ENCODE data around the gene PA2G4. TPM values are rescaled to one million over a fixed set of nuclear protein-coding genes. Genes with fewer than 3 reads are reported as not detected.

PA2G4 gene
- total and polyA plus RNA-seq, 10 of the 15 experiments (the other 5 are each of a cell fraction or from before 2014, with no cell fraction given), result 148 to 514 (median 406) TPM

GRCh38 chr12:56127888-56128669 is 23.7 kb downstream of the PA2G4 start, which contains the start of gene ESYT1 (continued):
- TF ChIP-seq MLLT1 (IDR thresholded peaks at IDR 0.05), result 0 out of 2 replicates have a peak, but pooled peaks have one; percentile 32
- TF ChIP-seq MXI1 (IDR thresholded peaks at IDR 0.05; ENCODE audit: low read depth, low read length), result peak; percentile 73
- TF ChIP-seq POLR2A (IDR thresholded peaks at IDR 0.05; ENCODE audit: low read depth, low read length), result peak; percentile 87
- no peak for TF ChIP-seq NR2F1 (conservative IDR thresholded peaks at IDR 0.05)
- TF ChIP-seq JUND (IDR thresholded peaks at IDR 0.05; ENCODE audit: low read depth, low read length), result peak; percentile 95
- TF ChIP-seq SUPT20H (IDR thresholded peaks at IDR 0.05; ENCODE audit: borderline replicate concordance, control insufficient read depth, low read depth, low read length), result no peak
- TF ChIP-seq IRF3 (IDR thresholded peaks at IDR 0.05), result peak; percentile 64; the same call in 1 of the 2 replicates
- TF ChIP-seq MAX (IDR thresholded peaks at IDR 0.05; ENCODE audit: low read depth, low read length), result peak; percentile 81
- peak in 1 of 2 experiments; percentile 17; a peak in 1 of 4 replicates for TF ChIP-seq EP300 (IDR thresholded peaks at IDR 0.05; ENCODE audit: borderline replicate concordance in 1 of 2, control insufficient read depth in 1 of 2, low read depth in 2 of 2, low read length in 2 of 2)
- 0 out of 2 replicates have a peak, but pooled peaks have one; percentile 42 for TF ChIP-seq SREBF1 (IDR thresholded peaks at IDR 0.05; ENCODE audit: low read length)
- peak; percentile 100 for TF ChIP-seq ATF7 (IDR thresholded peaks at IDR 0.05; ENCODE audit: low read depth)
- no peak for TF ChIP-seq NRF1 (conservative IDR thresholded peaks at IDR 0.05; ENCODE audit: low read depth, low read length)
- peak; percentile 78 for TF ChIP-seq CHD2 (IDR thresholded peaks at IDR 0.05; ENCODE audit: borderline replicate concordance, low read depth, low read length)
- TF ChIP-seq RB1 (IDR thresholded peaks at IDR 0.05; ENCODE audit: borderline replicate concordance), result peak; percentile 55; the same call in 1 of the 2 replicates
- TF ChIP-seq STAT1 (conservative IDR thresholded peaks at IDR 0.05), result no peak
- TF ChIP-seq CREB1 (IDR thresholded peaks at IDR 0.05; ENCODE audit: low read depth), result peak; percentile 86
- TF ChIP-seq NKRF (conservative IDR thresholded peaks at IDR 0.05), result peak; percentile 71
- 0 out of 2 replicates have a peak, but pooled peaks have one; percentile 26 for TF ChIP-seq MTA2 (IDR thresholded peaks at IDR 0.05; ENCODE audit: low read depth)
- TF ChIP-seq CHD1 (IDR thresholded peaks at IDR 0.05; ENCODE audit: low read depth, low read length), result no peak
- TF ChIP-seq ZBTB33 (IDR thresholded peaks at IDR 0.05), result no peak
- peak; percentile 59; the same call in 1 of the 2 replicates for TF ChIP-seq LARP7 (IDR thresholded peaks at IDR 0.05)
- TF ChIP-seq ATF2 (IDR thresholded peaks at IDR 0.05; ENCODE audit: low read length), result peak; percentile 86
